ENCODE measurements around the gene CHST2. TPM values are rescaled to one million over a fixed set of nuclear protein-coding genes. Genes with fewer than 3 reads are reported as not detected.
A peak's percentile ranks its signal among the peaks of the same experiment; 100 is the strongest.

CHST2 gene
- total RNA-seq, 2 experiments from 2014 or later = 5.1 to 6.8 TPM

GRCh38 chr3:143100451-143100850 lies 19.1 kb upstream of the CHST2 start:
- Mint-ChIP-seq H3K36me3 (ENCODE audit: low read depth) (peaks cover 2% of the 10 kb centered on the region), H3K9me3 (ENCODE audit: low read depth) (peaks cover 12% of the 10 kb centered on the region), H3K27ac (no peak overlapping the region), H3K27me3 (peaks cover 1% of the 10 kb centered on the region), H3K4me3 (no peak overlapping the region), H3K4me1 (no peaks in the 10 kb centered on the region)
- DNase-seq (no peak), ATAC-seq (no peak)
- CTCF ChIA-PET = no interaction called here
- POLR2A ChIA-PET = interaction anchor here (0.5 to 0.7 kb wide), 2 partner anchors 161 to 162 kb away, joined by 3 read pairs; no protein-coding TSS in a partner anchor
- intact Hi-C loops (cut with DNase I, micrococcal nuclease) = no loop called here

- H3K27ac Mint-ChIP-seq = no peak overlapping the region
- intact Hi-C loops (cut with DNase I, micrococcal nuclease) = no loop called here
- H3K4me3 Mint-ChIP-seq = no peak overlapping the region
- ChIA-PET POLR2A (no interaction called here), CTCF (no interaction called here)
- H3K9me3 Mint-ChIP-seq (ENCODE audit: low read depth) = peaks cover 18% of the 10 kb centered on the region
- no peaks in the 10 kb centered on the region for H3K4me1 Mint-ChIP-seq
- H3K27me3 Mint-ChIP-seq = peaks cover 1% of the 10 kb centered on the region
- no peak for DNase-seq
- peak; percentile 33 for ATAC-seq
- peaks cover 2% of the 10 kb centered on the region for H3K36me3 Mint-ChIP-seq (ENCODE audit: low read depth)
These were observed 17.7 kb upstream of the CHST2 start for GRCh38 chr3:143101792-143102381.

- ATAC-seq (no peak), DNase-seq (no peak)
- Mint-ChIP-seq H3K27ac (no peak overlapping the region), H3K9me3 (ENCODE audit: low read depth) (peaks cover 18% of the 10 kb centered on the region), H3K27me3 (peaks cover 1% of the 10 kb centered on the region), H3K36me3 (ENCODE audit: low read depth) (peaks cover 2% of the 10 kb centered on the region), H3K4me3 (no peak overlapping the region), H3K4me1 (no peaks in the 10 kb centered on the region)
- intact Hi-C loops (cut with DNase I, micrococcal nuclease) = no loop called here
- ChIA-PET CTCF (interaction anchor here (0.6 kb wide), 1 partner anchor 225 kb away, joined by 3 read pairs; no protein-coding TSS in a partner anchor), POLR2A (no interaction called here)
These were observed 15.9 kb upstream of the CHST2 start for GRCh38 chr3:143103652-143104051.

GRCh38 chr3:143105170-143105569 lies 14.4 kb upstream of the CHST2 start:
- CTCF ChIA-PET = interaction anchor here (0.8 kb wide), 1 partner anchor 797 kb away, joined by 3 read pairs; no protein-coding TSS in a partner anchor
- no peaks in the 10 kb centered on the region for H3K4me1 Mint-ChIP-seq
- H3K4me3 Mint-ChIP-seq = no peak overlapping the region
- peaks cover 18% of the 10 kb centered on the region for H3K9me3 Mint-ChIP-seq (ENCODE audit: low read depth)
- ATAC-seq (no peak), DNase-seq (no peak)
- no peak overlapping the region for H3K27ac Mint-ChIP-seq
- intact Hi-C loops (cut with DNase I, micrococcal nuclease) = no loop called here
- H3K27me3 Mint-ChIP-seq = no peaks in the 10 kb centered on the region
- POLR2A ChIA-PET = no interaction called here
- H3K36me3 Mint-ChIP-seq (ENCODE audit: low read depth) = peaks cover 2% of the 10 kb centered on the region

GRCh38 chr3:143109861-143110260 lies 9.7 kb upstream of the CHST2 start:
- CTCF ChIA-PET = interaction anchor here (0.9 kb wide), 1 partner anchor 18 kb away, joined by 3 read pairs; no protein-coding TSS in a partner anchor
- POLR2A ChIA-PET = no interaction called here
- Mint-ChIP-seq H3K36me3 (ENCODE audit: low read depth) (no peaks in the 10 kb centered on the region), H3K27me3 (peaks cover 2% of the 10 kb centered on the region), H3K27ac (no peak overlapping the region), H3K4me1 (no peaks in the 10 kb centered on the region), H3K9me3 (ENCODE audit: low read depth) (peaks cover 12% of the 10 kb centered on the region), H3K4me3 (no peak overlapping the region)
- ATAC-seq (no peak), DNase-seq (no peak)
- intact Hi-C loops (cut with DNase I, micrococcal nuclease) = no loop called here

GRCh38 chr3:143110371-143110770 lies 9.2 kb upstream of the CHST2 start:
- ATAC-seq = no peak
- Mint-ChIP-seq H3K9me3 (ENCODE audit: low read depth) (peaks cover 7% of the 10 kb centered on the region), H3K4me1 (no peaks in the 10 kb centered on the region), H3K4me3 (no peak overlapping the region), H3K27me3 (peaks cover 2% of the 10 kb centered on the region), H3K27ac (no peak overlapping the region), H3K36me3 (ENCODE audit: low read depth) (no peaks in the 10 kb centered on the region)
- POLR2A ChIA-PET = no interaction called here
- intact Hi-C loops (cut with DNase I, micrococcal nuclease) = no loop called here
- DNase-seq = no peak
- CTCF ChIA-PET = no interaction called here

GRCh38 chr3:143118630-143119008 lies 952 bp upstream of the CHST2 start:
- intact Hi-C loops (cut with DNase I, micrococcal nuclease) = loop anchor here in 1 of 2 experiments (1.0 kb wide), 4 partner anchors 36 to 117 kb away; partner anchors contain the start of gene U2SURP
- H3K9me3 Mint-ChIP-seq (ENCODE audit: low read depth) = no peaks in the 10 kb centered on the region
- H3K27ac Mint-ChIP-seq = peak overlapping the region; percentile 67
- ChIA-PET CTCF (interaction anchor here (1.0 to 1.3 kb wide), 2 partner anchors 8 to 11 kb away, joined by 3 to 4 read pairs; no protein-coding TSS in a partner anchor), POLR2A (no interaction called here)
- H3K36me3 Mint-ChIP-seq (ENCODE audit: low read depth) = peaks cover 2% of the 10 kb centered on the region
- no peak for ATAC-seq
- H3K4me1 Mint-ChIP-seq = peaks cover 23% of the 10 kb centered on the region
- peaks cover 2% of the 10 kb centered on the region for H3K27me3 Mint-ChIP-seq
- DNase-seq = no peak
- peak overlapping the region; percentile 80 for H3K4me3 Mint-ChIP-seq

- Mint-ChIP-seq H3K4me1 (peaks cover 33% of the 10 kb centered on the region), H3K27ac (peak overlapping the region; percentile 42), H3K4me3 (peak overlapping the region; percentile 80), H3K36me3 (ENCODE audit: low read depth) (peaks cover 2% of the 10 kb centered on the region), H3K9me3 (ENCODE audit: low read depth) (no peaks in the 10 kb centered on the region), H3K27me3 (peaks cover 2% of the 10 kb centered on the region)
- ChIA-PET POLR2A (interaction anchor here (0.6 to 1.6 kb wide), 4 partner anchors 19 to 542 kb away, joined by 3 to 5 read pairs (median 4); partner anchors contain the start of gene ATR), CTCF (interaction anchor here (0.7 to 1.2 kb wide), 5 partner anchors 12 to 422 kb away, joined by 3 to 5 read pairs (median 3); no protein-coding TSS in a partner anchor)
- intact Hi-C loops (cut with DNase I, micrococcal nuclease) = loop anchor here (1.0 to 10.0 kb wide), 18 partner anchors 38 to 853 kb away; partner anchors contain the start of gene U2SURP (in 1 of the 2)
- peak; percentile 66 for DNase-seq
- peak; percentile 6 for ATAC-seq
These were observed 574 bp downstream of the CHST2 start for GRCh38 chr3:143119974-143120715.

- ATAC-seq (peak; percentile 34), DNase-seq (peak; percentile 66)
- ChIA-PET POLR2A (interaction anchor here (1.2 kb wide), 1 partner anchor 18 kb away, joined by 3 read pairs; no protein-coding TSS in a partner anchor), CTCF (interaction anchor here (0.6 to 1.6 kb wide), 16 partner anchors 9 to 554 kb away, joined by 3 to 7 read pairs (median 4); no protein-coding TSS in a partner anchor)
- H3K9me3 Mint-ChIP-seq (ENCODE audit: low read depth) = no peaks in the 10 kb centered on the region
- peaks cover 2% of the 10 kb centered on the region for H3K27me3 Mint-ChIP-seq
- no peak overlapping the region for H3K27ac Mint-ChIP-seq
- H3K4me1 Mint-ChIP-seq = peaks cover 37% of the 10 kb centered on the region
- H3K4me3 Mint-ChIP-seq = peak overlapping the region; percentile 63
- peaks cover 2% of the 10 kb centered on the region for H3K36me3 Mint-ChIP-seq (ENCODE audit: low read depth)
- intact Hi-C loops (cut with DNase I, micrococcal nuclease) = loop anchor here (1.0 to 10.0 kb wide), 16 partner anchors 102 to 852 kb away; no protein-coding TSS in a partner anchor
These were observed 1.2 kb downstream of the CHST2 start for GRCh38 chr3:143120716-143121240.

GRCh38 chr3:143121241-143122088 lies 1.9 kb downstream of the CHST2 start:
- peak; percentile 89 for DNase-seq
- Mint-ChIP-seq H3K4me3 (peak overlapping the region; percentile 63), H3K27me3 (peaks cover 2% of the 10 kb centered on the region), H3K9me3 (ENCODE audit: low read depth) (no peaks in the 10 kb centered on the region), H3K27ac (no peak overlapping the region), H3K4me1 (peaks cover 41% of the 10 kb centered on the region), H3K36me3 (ENCODE audit: low read depth) (peaks cover 2% of the 10 kb centered on the region)
- POLR2A ChIA-PET = interaction anchor here (1.2 kb wide), 1 partner anchor 18 kb away, joined by 3 read pairs; no protein-coding TSS in a partner anchor
- CTCF ChIA-PET = interaction anchor here (0.6 to 1.6 kb wide), 16 partner anchors 8 to 553 kb away, joined by 3 to 7 read pairs (median 4); no protein-coding TSS in a partner anchor
- intact Hi-C loops (cut with DNase I, micrococcal nuclease) = loop anchor here (1.0 to 10.0 kb wide), 17 partner anchors 43 to 851 kb away; no protein-coding TSS in a partner anchor
- peak; percentile 57 for ATAC-seq

Data from activated CD4-positive, alpha-beta T cell treated with anti-CD3 and anti-CD28 coated beads for 36 hours (primary cell).